HG02798 (cell line): ENCODE measurements around the gene PTPRT.

Experiments used
- ATAC-seq: cut with Tn5 transposase; IDR thresholded peaks from one replicate; pipeline ENCODE4 v1.9.1; 2021; ENCODE audit warnings: mild to moderate bottlenecking; ENCODE audit not compliant: unreplicated experiment, poor library complexity

Gene PTPRT

GRCh38 chr20:42986143-42986773, 203.4 kb downstream of the PTPRT start:
- no peak for ATAC-seq

- no peak for ATAC-seq
These were observed 204.1 kb downstream of the PTPRT start for GRCh38 chr20:42985628-42986027.

DNA sequence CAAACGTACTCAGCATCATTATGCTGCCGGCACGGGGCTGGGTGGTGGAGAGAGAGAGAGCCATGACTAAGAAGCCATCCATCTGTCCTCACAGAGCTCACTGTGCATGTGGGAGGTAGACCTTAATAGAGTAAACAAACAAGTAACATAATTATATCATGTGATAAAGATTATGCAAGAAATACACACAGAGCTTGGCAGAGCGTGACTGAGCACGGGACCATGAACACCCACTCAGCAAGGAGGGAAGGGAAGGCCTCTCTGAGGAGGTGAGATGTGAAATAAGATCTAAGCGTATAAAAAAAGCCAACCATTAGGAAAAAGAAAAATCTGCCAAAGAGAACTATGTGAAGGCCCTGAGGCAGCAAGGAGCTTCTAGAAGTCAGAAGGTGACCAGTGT, 207.5 kb downstream of the PTPRT start:
- ATAC-seq: no peak

GRCh38 chr20:42981253-42981652, 208.5 kb downstream of the PTPRT start:
- ATAC-seq: no peak

GRCh38 chr20:42979720-42980119, 210.0 kb downstream of the PTPRT start:
- ATAC-seq: no peak

- ATAC-seq: no peak
These were observed 211.3 kb downstream of the PTPRT start for GRCh38 chr20:42978184-42978974.

GRCh38 chr20:42975974-42976373, 213.7 kb downstream of the PTPRT start:
- no peak for ATAC-seq

GRCh38 chr20:42974347-42974746, 215.4 kb downstream of the PTPRT start:
- ATAC-seq: no peak

DNA sequence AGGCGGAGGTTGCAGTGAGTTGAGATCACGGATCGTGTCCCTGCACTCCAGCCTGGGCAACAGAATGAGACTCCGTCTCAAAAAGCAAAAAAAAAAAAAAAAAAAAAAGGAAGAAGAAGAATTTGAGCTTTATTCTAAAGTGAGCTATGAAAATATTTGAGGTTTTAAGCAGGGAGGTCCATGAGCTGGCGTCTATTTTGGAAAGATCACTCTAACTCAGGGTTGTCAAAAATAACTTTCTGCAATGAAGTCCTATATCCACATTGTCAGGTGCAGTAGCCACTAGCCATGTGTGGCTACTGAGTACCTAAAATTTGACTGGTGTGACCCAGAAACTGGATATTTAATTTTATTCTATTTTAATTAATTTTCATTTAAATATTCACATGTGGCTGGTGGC, 217.1 kb downstream of the PTPRT start:
- no peak for ATAC-seq

- ATAC-seq: no peak
These were observed 221.0 kb downstream of the PTPRT start for GRCh38 chr20:42968746-42969145.

DNA sequence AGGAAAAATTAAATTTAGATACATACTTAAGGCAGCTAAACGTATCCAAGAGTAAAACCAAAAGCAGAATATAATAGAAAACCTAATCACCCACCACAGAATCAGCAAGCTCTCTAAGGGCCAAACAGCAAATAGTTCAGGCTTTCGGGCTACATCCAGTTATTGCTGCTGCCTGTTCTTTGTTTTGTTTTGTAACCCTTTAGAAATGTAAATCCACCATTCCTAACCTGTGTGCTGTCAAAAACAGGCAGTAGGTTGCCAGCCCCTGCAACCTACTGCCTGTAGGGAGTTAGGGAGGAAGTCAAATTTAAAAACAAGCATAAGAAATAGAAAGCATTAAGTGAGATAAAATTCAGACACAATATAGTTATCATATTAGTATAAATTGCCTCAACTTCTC, 225.9 kb downstream of the PTPRT start:
- ATAC-seq: no peak

DNA sequence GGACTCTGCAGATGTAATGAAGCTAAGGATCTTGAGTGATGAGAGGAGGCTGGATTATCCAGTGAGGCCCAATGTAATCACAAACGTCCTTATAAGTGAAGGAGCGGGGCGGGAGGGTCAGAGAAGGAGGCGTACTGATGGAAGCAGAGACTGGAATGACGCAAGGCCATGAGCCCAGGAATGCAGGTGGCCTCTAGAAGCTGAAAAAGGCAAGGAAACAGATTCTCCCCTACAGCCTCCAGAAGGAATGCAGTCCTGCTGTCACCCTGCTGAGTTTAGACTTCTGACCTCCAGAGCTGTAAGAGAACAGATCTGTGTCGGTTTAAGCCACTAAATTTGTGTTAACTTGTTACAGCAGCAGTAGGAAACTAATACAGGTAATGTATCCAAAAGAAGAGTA, 227.9 kb downstream of the PTPRT start:
- no peak for ATAC-seq

- no peak for ATAC-seq
These were observed 229.7 kb downstream of the PTPRT start for GRCh38 chr20:42959996-42960395.

GRCh38 chr20:42958367-42959069, 231.2 kb downstream of the PTPRT start:
- ATAC-seq: no peak

DNA sequence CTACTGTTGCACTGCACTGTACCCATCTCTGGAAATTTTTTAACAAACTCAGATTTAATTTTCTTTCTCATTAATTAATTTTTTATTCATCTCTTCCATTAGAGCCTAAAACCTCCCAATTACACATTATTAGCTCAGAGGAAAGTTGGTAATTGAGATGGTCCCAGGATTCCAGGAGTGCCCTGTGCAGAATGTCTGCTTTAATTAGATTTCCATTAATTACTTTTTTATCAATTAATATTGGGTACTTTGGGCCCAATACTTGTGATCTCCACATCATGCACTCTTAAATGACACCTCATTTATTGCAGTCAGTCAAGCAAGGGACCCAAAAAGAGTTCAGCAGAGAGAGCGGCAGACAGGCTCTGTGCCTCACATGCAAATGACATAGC, 232.0 kb downstream of the PTPRT start:
- no peak for ATAC-seq

GRCh38 chr20:42957018-42957703, 232.5 kb downstream of the PTPRT start:
- no peak for ATAC-seq

- no peak for ATAC-seq
These were observed 234.0 kb downstream of the PTPRT start for GRCh38 chr20:42955713-42956112.

GRCh38 chr20:42954951-42955350, 234.8 kb downstream of the PTPRT start:
- ATAC-seq: no peak

- ATAC-seq: no peak
These were observed 239.8 kb downstream of the PTPRT start for GRCh38 chr20:42949950-42950349.

DNA sequence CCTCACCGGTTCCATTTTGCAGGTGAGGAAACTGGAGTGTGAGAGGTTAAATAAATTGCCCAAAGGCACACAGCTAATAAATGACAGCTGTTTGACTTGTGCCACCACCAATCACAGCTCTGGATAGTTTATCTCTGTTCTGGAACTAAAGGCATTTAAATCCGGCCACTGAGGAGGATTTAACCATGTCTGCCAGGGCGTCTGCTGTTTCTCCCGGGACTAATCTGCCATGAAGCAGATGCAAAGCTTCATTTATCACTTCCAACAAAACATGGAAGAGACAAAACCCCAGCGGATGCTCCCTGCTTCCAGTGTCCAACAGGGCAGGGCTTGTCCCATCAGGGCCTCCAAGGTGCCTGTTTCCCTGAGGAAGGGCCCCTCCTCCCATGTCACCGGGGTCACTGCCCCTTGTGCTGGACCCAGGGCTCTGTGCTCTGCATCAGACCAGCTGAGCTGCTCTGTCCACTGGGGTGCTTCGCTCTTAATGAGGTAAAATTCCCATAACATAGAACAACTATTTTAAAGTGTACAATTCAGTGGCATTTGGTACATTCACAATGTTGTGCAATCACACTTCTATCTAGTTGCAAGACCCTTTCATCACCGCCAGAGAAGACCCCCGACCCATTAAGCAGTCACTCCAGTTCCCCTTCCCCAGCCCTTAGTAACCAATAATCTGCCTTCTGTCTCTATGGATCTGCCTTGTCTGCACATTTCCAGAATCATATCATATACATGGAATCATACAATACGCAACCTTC, 244.3 kb downstream of the PTPRT start:
- ATAC-seq: no peak
